GM21447 (cell line): ENCODE data around the gene KRTAP13-4.

ENCODE experiments used
- ATAC-seq: cut with Tn5 transposase; IDR thresholded peaks from one replicate; pipeline ENCODE4 v1.9.1; 2021; ENCODE audit not compliant: unreplicated experiment

KRTAP13-4 gene

GRCh38 chr21:30430170-30430655 lies at the start of gene KRTAP13-4:
TSS of gene KRTAP13-4 (plus strand) at chr21:30430220. CDS start at chr21:30430276, 56 bp downstream.
- ATAC-seq, result no peak

GRCh38 chr21:30382201-30382600 lies 47.8 kb upstream of the KRTAP13-4 start:
- no peak for ATAC-seq

GRCh38 chr21:30391492-30392025 lies 38.5 kb upstream of the KRTAP13-4 start:
- no peak for ATAC-seq

- no peak for ATAC-seq
These were observed 34.3 kb upstream of the KRTAP13-4 start, which contains the start of gene KRTAP13-1 for GRCh38 chr21:30395731-30396130. TSS of gene KRTAP13-1 (plus strand) at chr21:30396031. CDS start at chr21:30396087, 56 bp downstream.

- ATAC-seq, result no peak
These were observed 21.1 kb upstream of the KRTAP13-4 start for GRCh38 chr21:30408782-30409494.

- no peak for ATAC-seq
These were observed 14.0 kb upstream of the KRTAP13-4 start for GRCh38 chr21:30415993-30416392.

- no peak for ATAC-seq
These were observed 4.2 kb upstream of the KRTAP13-4 start, which contains the start of gene KRTAP13-3 for GRCh38 chr21:30425826-30426225. TSS of gene KRTAP13-3 (minus strand) at chr21:30425926. CDS start at chr21:30425912, 14 bp downstream.

GRCh38 chr21:30426731-30427130 lies 3.3 kb upstream of the KRTAP13-4 start:
- no peak for ATAC-seq

- no peak for ATAC-seq
These were observed 4.1 kb downstream of the KRTAP13-4 start for GRCh38 chr21:30434033-30434631.

GRCh38 chr21:30437010-30437565 lies 7.1 kb downstream of the KRTAP13-4 start:
- ATAC-seq, result no peak

- no peak for ATAC-seq
These were observed 10.0 kb downstream of the KRTAP13-4 start, which contains the start of gene KRTAP15-1 for GRCh38 chr21:30439975-30440374. TSS of gene KRTAP15-1 (plus strand) at chr21:30440275. CDS start at chr21:30440328, 53 bp downstream.

- ATAC-seq, result no peak
These were observed 13.2 kb downstream of the KRTAP13-4 start for GRCh38 chr21:30443226-30443625.

- ATAC-seq, result no peak
These were observed 14.2 kb downstream of the KRTAP13-4 start for GRCh38 chr21:30444204-30444603.

GRCh38 chr21:30447056-30447455 lies 17.0 kb downstream of the KRTAP13-4 start:
- ATAC-seq, result no peak

- ATAC-seq, result no peak
These were observed 18.5 kb downstream of the KRTAP13-4 start for GRCh38 chr21:30448514-30448913.

- no peak for ATAC-seq
These were observed 33.7 kb downstream of the KRTAP13-4 start for GRCh38 chr21:30463713-30464112.

GRCh38 chr21:30468900-30469714 lies 39.1 kb downstream of the KRTAP13-4 start:
- ATAC-seq, result no peak

GRCh38 chr21:30478004-30478403 lies 48.0 kb downstream of the KRTAP13-4 start:
- no peak for ATAC-seq

- no peak for ATAC-seq
These were observed 49.2 kb downstream of the KRTAP13-4 start for GRCh38 chr21:30479259-30479658.

- no peak for ATAC-seq
These were observed 50.1 kb downstream of the KRTAP13-4 start, which contains the start of gene KRTAP19-1 for GRCh38 chr21:30480145-30480544. TSS of gene KRTAP19-1 (minus strand) at chr21:30480367. CDS start at chr21:30480317, 50 bp downstream.
